DOHH2 (cell line): Measurements from ENCODE around the gene ZBTB7C.

ENCODE experiments used
- CTCF ChIP-seq: fragments of 200-600 bp; sonication (generic); IDR thresholded peaks from one replicate; pipeline ENCODE4 v1.5.1; 2014; ENCODE audit warnings: antibody characterized with exemption, mild to moderate bottlenecking, low read depth, low read length; ENCODE audit not compliant: poor library complexity, severe bottlenecking
- EZH2phosphoT487 ChIP-seq: fragments of 200-600 bp; sonication (generic); IDR thresholded peaks from 2 replicates; pipeline ENCODE4 v1.6.1; 2017; ENCODE audit warnings: borderline replicate concordance, mild to moderate bottlenecking, antibody characterized with exemption, low read length, moderate library complexity, mixed read lengths

GRCh38 chr18:47978603-47979002 is 430.6 kb downstream of the ZBTB7C start:
- TF ChIP-seq CTCF, result no peak
- TF ChIP-seq EZH2phosphoT487, result no peak
